Endothelial cell of umbilical vein (primary cell): ENCODE data around the gene SGMS2. TPM values are rescaled to one million over a fixed set of nuclear protein-coding genes. Genes with fewer than 3 reads are reported as not detected.

Source experiments
- BruUV-seq: library from RNA; stranded (reverse); fragments of 400-500 nt; replicated peaks from 2 replicates; lab custom pipeline; 2021; lab: Mats Ljungman, UMichigan
- CTCF ChIA-PET: fragments of 300-600, 350-600 bp; sonication (Branson Sonifier 250); formaldehyde crosslinking; loops from one replicate; lab custom pipeline; 2021; ENCODE audit warnings: antibody characterized with exemption, inconsistent platforms; lab: Charles Lee
- POLR2A ChIA-PET: fragments of 300-600, 350-600 bp; sonication (Branson Sonifier 250); formaldehyde crosslinking; loops from one replicate; lab custom pipeline; 2021; ENCODE audit warnings: antibody characterized with exemption, inconsistent platforms; lab: Charles Lee
- DNase-seq: peaks from one replicate; pipeline ENCODE4 v3.0.0-alpha.2; 2011; ENCODE audit warnings: low read depth, low spot score
- FAIRE-seq: peaks from 2 replicates; lab custom pipeline; 2011; peaks lifted over from hg19 to GRCh38; lab: Jason Lieb, UNC
- H2AFZ ChIP-seq: 2 replicates; pipeline ENCODE4 v1.6.0; 2012; ENCODE audit warnings: low read depth, low read length, control low read depth, inconsistent platforms
- H3K27ac ChIP-seq: 2 replicates; pipeline ENCODE4 v1.5.1; 2011; ENCODE audit warnings: low read depth, mild to moderate bottlenecking, control low read depth, low read length, moderate library complexity; ENCODE audit not compliant: insufficient read depth
- H3K27me3 ChIP-seq, 2 experiments: 2 replicates each; pipeline versions ENCODE4 v1.6.0 to v1.6.1; 2011; ENCODE audit warnings: low read length in 2 of 2, mixed read lengths in 1 of 2; ENCODE audit not compliant: control insufficient read depth in 2 of 2, insufficient read depth in 2 of 2
- H3K36me3 ChIP-seq, 2 experiments: 2 replicates in 1 of 2; 3 replicates in 1 of 2; pipeline ENCODE4 v1.5.1; 2011; ENCODE audit warnings: low read length in 2 of 2, mild to moderate bottlenecking in 1 of 2, moderate library complexity in 1 of 2; ENCODE audit not compliant: control insufficient read depth in 2 of 2, insufficient read depth in 2 of 2; ENCODE audit errors: extremely low read depth in 1 of 2
- H3K4me1 ChIP-seq: 3 replicates; pipeline ENCODE4 v1.5.1; 2011; ENCODE audit warnings: mild to moderate bottlenecking, low read length; ENCODE audit not compliant: control insufficient read depth, insufficient read depth; ENCODE audit errors: extremely low read depth
- H3K4me2 ChIP-seq: 2 replicates; pipeline ENCODE4 v1.6.1; 2011; ENCODE audit warnings: low read length, control low read depth, mixed read lengths; ENCODE audit not compliant: insufficient read depth
- H3K4me3 ChIP-seq, 3 experiments: fragments of 200-600 bp in 1 of 3; sonication (generic), shearing (Covaris generic) in 1 of 3; replicated peaks in 1 of 3; 2 replicates each; pipeline ENCODE4 v1.5.1; 2011 to 2016; ENCODE audit warnings: control low read depth in 3 of 3, low read length in 3 of 3, mild to moderate bottlenecking in 2 of 3, inconsistent platforms in 1 of 3, low read depth in 1 of 3, moderate library complexity in 1 of 3; ENCODE audit not compliant: insufficient read depth in 1 of 3
- H3K79me2 ChIP-seq: 2 replicates; pipeline ENCODE4 v1.6.0; 2012; ENCODE audit warnings: low read length, inconsistent platforms; ENCODE audit not compliant: control insufficient read depth, insufficient read depth
- H3K9ac ChIP-seq: replicated peaks from 2 replicates; pipeline ENCODE3; 2011; ENCODE audit warnings: low read length, control low read depth; ENCODE audit not compliant: insufficient read depth; ENCODE audit errors: extremely low read depth
- H3K9me1 ChIP-seq: replicated peaks from 3 replicates; pipeline ENCODE4 v1.6.0; 2011; ENCODE audit warnings: mild to moderate bottlenecking, low read length; ENCODE audit not compliant: control insufficient read depth, insufficient read depth; ENCODE audit errors: extremely low read depth
- H3K9me3 ChIP-seq: replicated peaks from 2 replicates; pipeline ENCODE4 v1.5.1; 2012; ENCODE audit warnings: low read length, inconsistent platforms; ENCODE audit not compliant: control insufficient read depth, insufficient read depth
- H4K20me1 ChIP-seq: replicated peaks from 2 replicates; pipeline ENCODE3; 2011; ENCODE audit warnings: mild to moderate bottlenecking, low read length; ENCODE audit not compliant: control insufficient read depth, insufficient read depth; ENCODE audit errors: extremely low read depth
- CTCF ChIP-seq, 2 donors: IDR thresholded peaks; 1 replicate in 1 of 2; 2 replicates in 1 of 2; pipeline ENCODE4 v1.5.1; 2011; ENCODE audit warnings: low read length in 2 of 2, mild to moderate bottlenecking in 2 of 2, moderate library complexity in 2 of 2, control low read depth in 1 of 2, inconsistent platforms in 1 of 2, low read depth in 1 of 2; ENCODE audit not compliant: insufficient read depth in 1 of 2; ENCODE audit errors: extremely low read depth in 1 of 2
- EZH2 ChIP-seq: IDR thresholded peaks from 2 replicates; pipeline ENCODE4 v1.6.1; 2012; ENCODE audit warnings: borderline replicate concordance, low read depth, mild to moderate bottlenecking, moderate library complexity, low read length, inconsistent platforms; ENCODE audit not compliant: severe bottlenecking
- FOS ChIP-seq: IDR thresholded peaks from 2 replicates; pipeline ENCODE4 v1.6.1; 2011; ENCODE audit warnings: mild to moderate bottlenecking, low read length, moderate library complexity, borderline replicate concordance; ENCODE audit not compliant: insufficient read depth
- GATA2 ChIP-seq: IDR thresholded peaks from 2 replicates; pipeline ENCODE4 v1.7.0; 2011; ENCODE audit warnings: low read depth, mild to moderate bottlenecking, moderate library complexity, mixed read lengths, low read length; ENCODE audit not compliant: insufficient read length, insufficient read depth
- JUN ChIP-seq: IDR thresholded peaks from 2 replicates; pipeline ENCODE4 v1.6.1; 2011; ENCODE audit warnings: borderline replicate concordance, low read depth; ENCODE audit not compliant: insufficient read length, insufficient read depth
- MAX ChIP-seq: IDR thresholded peaks from 2 replicates; pipeline ENCODE4 v1.6.1; 2011; ENCODE audit not compliant: insufficient read depth, insufficient read length
- MYC ChIP-seq: IDR thresholded peaks from one replicate; pipeline ENCODE4 v1.6.1; 2011; ENCODE audit warnings: mild to moderate bottlenecking, low read depth, low read length
- POLR2A ChIP-seq: IDR thresholded peaks from 2 replicates; pipeline ENCODE4 v1.6.1; 2012; ENCODE audit warnings: low read depth, mild to moderate bottlenecking, control low read depth, low read length
- POLR2AphosphoS5 ChIP-seq: IDR thresholded peaks from 2 replicates; pipeline ENCODE4 v1.6.1; 2012; ENCODE audit warnings: low read depth, mild to moderate bottlenecking, control low read depth, low read length, moderate library complexity; ENCODE audit not compliant: insufficient read depth
- dilution Hi-C: fragments of 300-500 bp; cut with MboI; formaldehyde crosslinking; loops from one replicate; pipeline ENCODE4 v1.15.0; 2019; ENCODE audit warnings: low sequenced_read_pairs; ENCODE audit not compliant: extremely low pct_ligation_motif_present
- intact Hi-C: fragments of 100-400 bp; cut with micrococcal nuclease; formaldehyde crosslinking; loops from one replicate; pipeline ENCODE4 v1.10.0; 2022
- polyA plus RNA-seq, 4 experiments: library from polyadenylated mRNA; depleted of rRNA in 3 of 4; stranded (reverse) in 3 of 4; unstranded in 1 of 4; fragments of >200 nt; gene quantifications; 2 replicates each; pipeline versions ENCODE4 v1.2.1 to v1.2.3, GENCODE V29; 2011 to 2012; ENCODE audit warnings: missing spikeins in 1 of 4
- total RNA-seq: library from RNA; stranded (reverse); gene quantifications from 2 replicates; pipeline ENCODE4 v1.2.3, GENCODE V29; 2021

Gene SGMS2
- total and polyA plus RNA-seq, 2 donors (not counting 3 experiments of a cell fraction or from before 2014, with no cell fraction given) = 33.0 to 33.2 TPM

GRCh38 chr4:107837317-107837716 is 12.6 kb downstream of the SGMS2 start:
- Histone ChIP-seq H3K36me3 (no peaks in the 10 kb centered on the region), H3K4me2 (no peak overlapping the region), H3K4me3 (no peak overlapping the region), H4K20me1 (no peaks in the 10 kb centered on the region), H2AFZ (no peak overlapping the region), H3K27me3 (no peaks in the 10 kb centered on the region), H3K79me2 (peaks cover 73% of the 10 kb centered on the region), H3K9ac (no peak overlapping the region), H3K9me3 (no peaks in the 10 kb centered on the region), H3K27ac (no peak overlapping the region), H3K9me1 (no peaks in the 10 kb centered on the region), H3K4me1 (peaks cover 4% of the 10 kb centered on the region)
- dilution Hi-C loops (no loop called here), intact Hi-C loops (no loop called here)
- FAIRE-seq (no peak), DNase-seq (no peak)
- POLR2A ChIA-PET = no interaction called here
- no TSS peak for BruUV-seq
- TF ChIP-seq POLR2A = no peak
- TF ChIP-seq CTCF (IDR thresholded peaks at IDR 0.05; ENCODE audit: extremely low read depth in 1 of 2, insufficient read depth in 1 of 2, low read depth in 1 of 2, low read length in 2 of 2) = no peak
- TF ChIP-seq POLR2AphosphoS5 = no peak
- TF ChIP-seq EZH2 = no peak
- TF ChIP-seq MYC = no peak
- no peak for TF ChIP-seq MAX
- no peak for TF ChIP-seq GATA2
- no peak for TF ChIP-seq JUN
- no peak for TF ChIP-seq FOS
- CTCF ChIA-PET = no interaction called here
